Endothelial cell of umbilical vein (primary cell): ENCODE data around the gene USP48. TPM values are rescaled to one million over a fixed set of nuclear protein-coding genes. Genes with fewer than 3 reads are reported as not detected.

Experiments used
- BruUV-seq: library from RNA; stranded (reverse); fragments of 400-500 nt; replicated peaks from 2 replicates; lab custom pipeline; 2021; lab: Mats Ljungman, UMichigan
- CTCF ChIA-PET: fragments of 300-600, 350-600 bp; sonication (Branson Sonifier 250); formaldehyde crosslinking; loops from one replicate; lab custom pipeline; 2021; ENCODE audit warnings: antibody characterized with exemption, inconsistent platforms; lab: Charles Lee
- POLR2A ChIA-PET: fragments of 300-600, 350-600 bp; sonication (Branson Sonifier 250); formaldehyde crosslinking; loops from one replicate; lab custom pipeline; 2021; ENCODE audit warnings: antibody characterized with exemption, inconsistent platforms; lab: Charles Lee
- DNase-seq: peaks from one replicate; pipeline ENCODE4 v3.0.0-alpha.2; 2011; ENCODE audit warnings: low read depth, low spot score
- FAIRE-seq: peaks from 2 replicates; lab custom pipeline; 2011; peaks lifted over from hg19 to GRCh38; lab: Jason Lieb, UNC
- H2AFZ ChIP-seq: 2 replicates; pipeline ENCODE4 v1.6.0; 2012; ENCODE audit warnings: low read depth, low read length, control low read depth, inconsistent platforms
- H3K27ac ChIP-seq: 2 replicates; pipeline ENCODE4 v1.5.1; 2011; ENCODE audit warnings: low read depth, mild to moderate bottlenecking, control low read depth, low read length, moderate library complexity; ENCODE audit not compliant: insufficient read depth
- H3K27me3 ChIP-seq, 2 experiments: 2 replicates each; pipeline versions ENCODE4 v1.6.0 to v1.6.1; 2011; ENCODE audit warnings: low read length in 2 of 2, mixed read lengths in 1 of 2; ENCODE audit not compliant: control insufficient read depth in 2 of 2, insufficient read depth in 2 of 2
- H3K36me3 ChIP-seq, 2 experiments: 2 replicates in 1 of 2; 3 replicates in 1 of 2; pipeline ENCODE4 v1.5.1; 2011; ENCODE audit warnings: low read length in 2 of 2, mild to moderate bottlenecking in 1 of 2, moderate library complexity in 1 of 2; ENCODE audit not compliant: control insufficient read depth in 2 of 2, insufficient read depth in 2 of 2; ENCODE audit errors: extremely low read depth in 1 of 2
- H3K4me1 ChIP-seq: 3 replicates; pipeline ENCODE4 v1.5.1; 2011; ENCODE audit warnings: mild to moderate bottlenecking, low read length; ENCODE audit not compliant: control insufficient read depth, insufficient read depth; ENCODE audit errors: extremely low read depth
- H3K4me2 ChIP-seq: 2 replicates; pipeline ENCODE4 v1.6.1; 2011; ENCODE audit warnings: low read length, control low read depth, mixed read lengths; ENCODE audit not compliant: insufficient read depth
- H3K4me3 ChIP-seq, 3 experiments: fragments of 200-600 bp in 1 of 3; sonication (generic), shearing (Covaris generic) in 1 of 3; replicated peaks in 1 of 3; 2 replicates each; pipeline ENCODE4 v1.5.1; 2011 to 2016; ENCODE audit warnings: control low read depth in 3 of 3, low read length in 3 of 3, mild to moderate bottlenecking in 2 of 3, inconsistent platforms in 1 of 3, low read depth in 1 of 3, moderate library complexity in 1 of 3; ENCODE audit not compliant: insufficient read depth in 1 of 3
- H3K79me2 ChIP-seq: 2 replicates; pipeline ENCODE4 v1.6.0; 2012; ENCODE audit warnings: low read length, inconsistent platforms; ENCODE audit not compliant: control insufficient read depth, insufficient read depth
- H3K9ac ChIP-seq: replicated peaks from 2 replicates; pipeline ENCODE3; 2011; ENCODE audit warnings: low read length, control low read depth; ENCODE audit not compliant: insufficient read depth; ENCODE audit errors: extremely low read depth
- H3K9me1 ChIP-seq: replicated peaks from 3 replicates; pipeline ENCODE4 v1.6.0; 2011; ENCODE audit warnings: mild to moderate bottlenecking, low read length; ENCODE audit not compliant: control insufficient read depth, insufficient read depth; ENCODE audit errors: extremely low read depth
- H3K9me3 ChIP-seq: replicated peaks from 2 replicates; pipeline ENCODE4 v1.5.1; 2012; ENCODE audit warnings: low read length, inconsistent platforms; ENCODE audit not compliant: control insufficient read depth, insufficient read depth
- H4K20me1 ChIP-seq: replicated peaks from 2 replicates; pipeline ENCODE3; 2011; ENCODE audit warnings: mild to moderate bottlenecking, low read length; ENCODE audit not compliant: control insufficient read depth, insufficient read depth; ENCODE audit errors: extremely low read depth
- CTCF ChIP-seq, 2 donors: IDR thresholded peaks; 1 replicate in 1 of 2; 2 replicates in 1 of 2; pipeline ENCODE4 v1.5.1; 2011; ENCODE audit warnings: low read length in 2 of 2, mild to moderate bottlenecking in 2 of 2, moderate library complexity in 2 of 2, control low read depth in 1 of 2, inconsistent platforms in 1 of 2, low read depth in 1 of 2; ENCODE audit not compliant: insufficient read depth in 1 of 2; ENCODE audit errors: extremely low read depth in 1 of 2
- EZH2 ChIP-seq: IDR thresholded peaks from 2 replicates; pipeline ENCODE4 v1.6.1; 2012; ENCODE audit warnings: borderline replicate concordance, low read depth, mild to moderate bottlenecking, moderate library complexity, low read length, inconsistent platforms; ENCODE audit not compliant: severe bottlenecking
- GATA2 ChIP-seq: IDR thresholded peaks from 2 replicates; pipeline ENCODE4 v1.7.0; 2011; ENCODE audit warnings: low read depth, mild to moderate bottlenecking, moderate library complexity, mixed read lengths, low read length; ENCODE audit not compliant: insufficient read length, insufficient read depth
- JUN ChIP-seq: IDR thresholded peaks from 2 replicates; pipeline ENCODE4 v1.6.1; 2011; ENCODE audit warnings: borderline replicate concordance, low read depth; ENCODE audit not compliant: insufficient read length, insufficient read depth
- MYC ChIP-seq: IDR thresholded peaks from one replicate; pipeline ENCODE4 v1.6.1; 2011; ENCODE audit warnings: mild to moderate bottlenecking, low read depth, low read length
- POLR2A ChIP-seq: IDR thresholded peaks from 2 replicates; pipeline ENCODE4 v1.6.1; 2012; ENCODE audit warnings: low read depth, mild to moderate bottlenecking, control low read depth, low read length
- POLR2AphosphoS5 ChIP-seq: IDR thresholded peaks from 2 replicates; pipeline ENCODE4 v1.6.1; 2012; ENCODE audit warnings: low read depth, mild to moderate bottlenecking, control low read depth, low read length, moderate library complexity; ENCODE audit not compliant: insufficient read depth
- dilution Hi-C: fragments of 300-500 bp; cut with MboI; formaldehyde crosslinking; loops from one replicate; pipeline ENCODE4 v1.15.0; 2019; ENCODE audit warnings: low sequenced_read_pairs; ENCODE audit not compliant: extremely low pct_ligation_motif_present
- intact Hi-C: fragments of 100-400 bp; cut with micrococcal nuclease; formaldehyde crosslinking; loops from one replicate; pipeline ENCODE4 v1.10.0; 2022
- polyA plus RNA-seq, 4 experiments: library from polyadenylated mRNA; depleted of rRNA in 3 of 4; stranded (reverse) in 3 of 4; unstranded in 1 of 4; fragments of >200 nt; gene quantifications; 2 replicates each; pipeline versions ENCODE4 v1.2.1 to v1.2.3, GENCODE V29; 2011 to 2012; ENCODE audit warnings: missing spikeins in 1 of 4
- total RNA-seq: library from RNA; stranded (reverse); gene quantifications from 2 replicates; pipeline ENCODE4 v1.2.3, GENCODE V29; 2021

USP48 gene
- total and polyA plus RNA-seq, 2 donors (not counting 3 experiments of a cell fraction or from before 2014, with no cell fraction given) = 27.2 to 149 TPM

GRCh38 chr1:21811875-21812305, 28.9 kb upstream of the USP48 start, which contains the start of gene LDLRAD2:
Gene LDLRAD2, plus strand, starts transcription at chr1:21812265. Its CDS starts 187 bp downstream, at chr1:21812452.
- POLR2A ChIA-PET = no interaction called here
- Histone ChIP-seq H3K9me1 (no peaks in the 10 kb centered on the region), H3K27me3 (no peaks in the 10 kb centered on the region), H3K4me2 (no peak within 1 kb of the TSS), H3K4me3 (no peak within 1 kb of the TSS), H3K9me3 (no peaks in the 10 kb centered on the region), H2AFZ (no peak within 1 kb of the TSS), H3K27ac (no peak within 1 kb of the TSS), H3K36me3 (no peaks in the 10 kb centered on the region), H3K9ac (no peak within 1 kb of the TSS), H4K20me1 (no peaks in the 10 kb centered on the region), H3K79me2 (no peaks in the 10 kb centered on the region), H3K4me1 (peaks cover 17% of the 10 kb centered on the region)
- CTCF ChIA-PET = interaction anchor here (1.0 kb wide), 1 partner anchor 10 kb away, joined by 4 read pairs; no protein-coding TSS in a partner anchor
- DNase-seq (no peak), FAIRE-seq (peak; percentile 74)
- no TSS peak for BruUV-seq
- TF ChIP-seq POLR2A (peak; percentile 52), CTCF (IDR thresholded peaks at IDR 0.05; ENCODE audit: extremely low read depth in 1 of 2, insufficient read depth in 1 of 2, low read depth in 1 of 2, low read length in 2 of 2) (no peak)
- intact Hi-C loops (no loop called here), dilution Hi-C loops (no loop called here)

GRCh38 chr1:21804536-21804935, 21.6 kb upstream of the USP48 start:
- intact Hi-C loops (no loop called here), dilution Hi-C loops (no loop called here)
- TF ChIP-seq CTCF (IDR thresholded peaks at IDR 0.05; ENCODE audit: extremely low read depth in 1 of 2, insufficient read depth in 1 of 2, low read depth in 1 of 2, low read length in 2 of 2) = no peak
- TF ChIP-seq MYC = no peak
- TF ChIP-seq POLR2AphosphoS5 = no peak
- TF ChIP-seq GATA2 = no peak
- no peak for TF ChIP-seq JUN
- no peak for TF ChIP-seq POLR2A
- no peak for TF ChIP-seq EZH2
- Histone ChIP-seq H4K20me1 (no peaks in the 10 kb centered on the region), H3K4me2 (no peak overlapping the region), H3K27ac (no peak overlapping the region), H3K4me1 (no peaks in the 10 kb centered on the region), H3K9me3 (no peaks in the 10 kb centered on the region), H3K9ac (no peak overlapping the region), H3K9me1 (no peaks in the 10 kb centered on the region), H2AFZ (no peak overlapping the region), H3K36me3 (no peaks in the 10 kb centered on the region), H3K27me3 (no peaks in the 10 kb centered on the region), H3K79me2 (no peaks in the 10 kb centered on the region), H3K4me3 (no peak overlapping the region)
- POLR2A ChIA-PET = no interaction called here
- FAIRE-seq = no peak
- CTCF ChIA-PET = no interaction called here
- no TSS peak for BruUV-seq
- DNase-seq = no peak
